Panc1 (cell line): ENCODE measurements around the gene ENOX1. TPM values are rescaled to one million over a fixed set of nuclear protein-coding genes. Genes with fewer than 3 reads are reported as not detected.

ENCODE experiments used
- ATAC-seq: fragments of 200-7000 bp; cut with Tn5 transposase; 2 replicates; pipeline ENCODE4 v1.9.1; 2020; ENCODE audit warnings: mild to moderate bottlenecking, moderate library complexity
- BruUV-seq: library from RNA; stranded (reverse); fragments of 400-500 nt; replicated peaks from 2 replicates; lab custom pipeline; 2021; lab: Mats Ljungman, UMichigan
- CTCF ChIA-PET: fragments of 300-600 bp; sonication (Branson Sonifier 250); formaldehyde crosslinking; loops from one replicate; lab custom pipeline; 2022; ENCODE audit warnings: antibody characterized with exemption; lab: Charles Lee
- POLR2A ChIA-PET: fragments of 300-600 bp; sonication (Branson Sonifier 250); formaldehyde crosslinking; loops from one replicate; lab custom pipeline; 2022; ENCODE audit warnings: antibody characterized with exemption; lab: Charles Lee
- DNase-seq: peaks from one replicate; pipeline ENCODE4 v3.0.0-alpha.2; 2010; ENCODE audit warnings: low read depth, low spot score
- H3K27ac ChIP-seq: 2 replicates; pipeline ENCODE4 v1.5.1; 2011; ENCODE audit warnings: mild to moderate bottlenecking, low read length, inconsistent platforms
- H3K27me3 ChIP-seq: fragments of 200-500 bp; sonication (Bioruptor generic); 2 replicates; pipeline ENCODE4 v1.6.0; 2014; ENCODE audit warnings: low read length, inconsistent platforms; ENCODE audit not compliant: control insufficient read depth, insufficient read depth
- H3K36me3 ChIP-seq: fragments of 200-500 bp; sonication (Bioruptor generic); 2 replicates; pipeline ENCODE4 v1.5.1; 2014; ENCODE audit warnings: inconsistent platforms, mild to moderate bottlenecking, low read length, moderate library complexity; ENCODE audit not compliant: control insufficient read depth, insufficient read depth
- H3K4me1 ChIP-seq: 2 replicates; pipeline ENCODE4 v1.5.1; 2011; ENCODE audit warnings: inconsistent platforms, mild to moderate bottlenecking, low read length, moderate library complexity; ENCODE audit not compliant: control insufficient read depth, insufficient read depth
- H3K4me3 ChIP-seq, 2 experiments: 2 replicates each; pipeline ENCODE4 v1.5.1; 2011 to 2012; ENCODE audit warnings: low read depth in 2 of 2, low read length in 2 of 2, mild to moderate bottlenecking in 2 of 2, inconsistent platforms in 1 of 2, moderate library complexity in 1 of 2
- H3K9me3 ChIP-seq: fragments of 200-500 bp; sonication (Bioruptor generic); 2 replicates; pipeline ENCODE4 v1.5.1; 2014; ENCODE audit warnings: low read depth, mild to moderate bottlenecking, inconsistent platforms, low read length, moderate library complexity; ENCODE audit not compliant: control insufficient read depth, insufficient read depth
- CTCF ChIP-seq: fragments of 450-650 bp; IDR thresholded peaks from 2 replicates; pipeline ENCODE4 v1.5.1; 2017; ENCODE audit warnings: mild to moderate bottlenecking
- POLR2AphosphoS5 ChIP-seq: IDR thresholded peaks from 2 replicates; pipeline ENCODE4 v1.6.1; 2012; ENCODE audit warnings: mild to moderate bottlenecking, low read depth, low read length, moderate library complexity
- REST ChIP-seq, 2 experiments: IDR thresholded peaks; 2 replicates each; pipeline ENCODE4 v1.6.1; 2011 to 2012; ENCODE audit warnings: low read depth in 2 of 2, control low read depth in 1 of 2, low read length in 1 of 2, mild to moderate bottlenecking in 1 of 2, moderate library complexity in 1 of 2; ENCODE audit not compliant: insufficient read depth in 1 of 2
- SIN3A ChIP-seq: IDR thresholded peaks from 2 replicates; pipeline ENCODE4 v1.6.1; 2012; ENCODE audit warnings: low read depth, mild to moderate bottlenecking, low read length, moderate library complexity, borderline replicate concordance; ENCODE audit not compliant: insufficient read depth
- TCF7L2 ChIP-seq: IDR thresholded peaks from 2 replicates; pipeline ENCODE4 v1.6.1; 2011; ENCODE audit warnings: mild to moderate bottlenecking, low read depth, low read length, inconsistent platforms
- in situ Hi-C: cut with HindIII; loops from 2 replicates; pipeline ENCODE4 v1.10.0; 2016; ENCODE audit warnings: low sequenced_read_pairs, low pct_unique_long_range_greater_than_20kb
- intact Hi-C: fragments of 100-400 bp; cut with micrococcal nuclease; formaldehyde crosslinking; loops from one replicate; pipeline ENCODE4 v1.10.0; 2022; ENCODE audit not compliant: unreplicated experiment
- total RNA-seq: library from RNA; stranded (reverse); gene quantifications from one replicate; pipeline ENCODE4 v1.2.1, GENCODE V29; 2021; ENCODE audit not compliant: unreplicated experiment

The ENOX1 gene
- total RNA-seq, 1 experiment from 2014 or later, result 0.23 TPM

DNA sequence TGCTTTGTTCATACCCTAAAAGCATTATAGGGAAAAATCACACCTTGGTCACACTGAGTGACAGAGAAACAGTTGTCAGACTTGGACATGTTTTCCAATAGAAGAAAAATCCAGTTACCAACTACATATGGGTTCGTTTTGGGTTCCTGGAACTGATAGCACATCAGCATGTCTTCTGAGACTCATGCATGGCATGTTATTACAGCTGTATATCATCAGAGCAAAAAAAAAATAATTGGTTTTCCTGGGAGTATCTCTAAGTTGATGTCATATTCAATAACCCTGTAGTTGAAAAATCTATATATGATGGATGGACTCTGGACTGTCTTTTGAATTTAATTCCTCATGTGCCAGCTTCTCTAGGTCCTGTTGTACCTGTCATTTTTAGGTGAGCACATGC lies 551.7 kb downstream of the ENOX1 start:
- ATAC-seq (no peak), DNase-seq (no peak)
- Histone ChIP-seq H3K9me3 (no peaks in the 10 kb centered on the region), H3K4me1 (no peaks in the 10 kb centered on the region), H3K36me3 (no peaks in the 10 kb centered on the region), H3K4me3 (no peak overlapping the region), H3K27ac (no peak overlapping the region), H3K27me3 (no peaks in the 10 kb centered on the region)
- in situ Hi-C loops, result no loop called here
- TF ChIP-seq SIN3A, result no peak
- no peak for TF ChIP-seq POLR2AphosphoS5
- TF ChIP-seq REST (IDR thresholded peaks at IDR 0.05; ENCODE audit: insufficient read depth in 1 of 2, low read depth in 2 of 2, low read length in 1 of 2), result no peak
- no peak for TF ChIP-seq CTCF
- CTCF ChIA-PET, result no interaction called here
- POLR2A ChIA-PET, result no interaction called here
- intact Hi-C loops, result no loop called here
- BruUV-seq, result no TSS peak

DNA sequence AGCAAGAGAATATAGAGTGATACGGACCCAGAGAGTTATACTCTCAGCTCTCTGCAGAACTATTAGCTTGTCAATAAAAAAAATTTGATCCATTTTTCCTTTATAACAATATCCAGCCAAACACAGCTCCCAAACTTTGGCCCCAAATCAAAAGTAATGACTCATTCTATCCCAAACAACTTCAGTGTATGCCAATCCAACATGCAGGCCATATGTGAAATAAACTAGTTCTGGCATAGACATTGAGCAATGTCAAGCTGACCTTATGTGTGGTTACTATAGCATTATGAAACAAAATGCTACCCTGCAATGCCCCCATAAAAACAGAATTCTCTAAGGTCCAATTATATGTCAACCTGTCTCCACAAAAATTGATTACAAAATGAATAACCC lies 553.9 kb downstream of the ENOX1 start:
- Histone ChIP-seq H3K27ac (no peak overlapping the region), H3K36me3 (no peaks in the 10 kb centered on the region), H3K27me3 (no peaks in the 10 kb centered on the region), H3K4me3 (no peak overlapping the region), H3K9me3 (no peaks in the 10 kb centered on the region), H3K4me1 (no peaks in the 10 kb centered on the region)
- TF ChIP-seq CTCF (no peak), POLR2AphosphoS5 (no peak), REST (IDR thresholded peaks at IDR 0.05; ENCODE audit: insufficient read depth in 1 of 2, low read depth in 2 of 2, low read length in 1 of 2) (no peak), TCF7L2 (no peak), SIN3A (no peak)
- ChIA-PET POLR2A (no interaction called here), CTCF (no interaction called here)
- no TSS peak for BruUV-seq
- DNase-seq, result no peak
- no peak for ATAC-seq
- in situ Hi-C loops (no loop called here), intact Hi-C loops (no loop called here)
